HCT116 (cell line): Measurements from ENCODE around the gene ZSWIM3. TPM values are rescaled to one million over a fixed set of nuclear protein-coding genes. Genes with fewer than 3 reads are reported as not detected.

Source experiments
- ATAC-seq: fragments of 200-7000 bp; cut with Tn5 transposase; 2 replicates; pipeline ENCODE4 v1.9.1; 2020; ENCODE audit warnings: mild to moderate bottlenecking, moderate library complexity
- BruUV-seq: library from RNA; stranded (reverse); fragments of 400-500 nt; replicated peaks from 2 replicates; lab custom pipeline; 2021; lab: Mats Ljungman, UMichigan
- CTCF ChIA-PET: fragments of 300-600 bp; sonication (Branson Sonifier 250); formaldehyde crosslinking; loops from one replicate; lab custom pipeline; 2021; ENCODE audit warnings: antibody characterized with exemption; lab: Charles Lee
- POLR2A ChIA-PET: fragments of 300-600, 350-600 bp; sonication (Branson Sonifier 250); formaldehyde crosslinking; loops from one replicate; lab custom pipeline; 2021; ENCODE audit warnings: antibody characterized with exemption; lab: Charles Lee
- RAD21 ChIA-PET, 2 experiments: fragments of 300-600 bp; sonication (Branson Sonifier 250); formaldehyde crosslinking; loops; one replicate each; lab custom pipeline; 2023; ENCODE audit warnings: low total read pairs in 2 of 2; ENCODE audit not compliant: uncharacterized antibody in 2 of 2, unreplicated experiment in 2 of 2, low non-redundant PET in 1 of 2; lab: Charles Lee
- DNase-seq: peaks from one replicate; pipeline ENCODE4 v3.0.0-alpha.2; 2010; ENCODE audit warnings: low read depth, low spot score
- H2AFZ ChIP-seq: fragments of 200-600 bp; shearing (Covaris generic), sonication (generic); 2 replicates; pipeline ENCODE4 v1.6.1; 2017; ENCODE audit warnings: low read depth, mixed run types, mixed read lengths, antibody characterized with exemption, low read length; ENCODE audit not compliant: poor library complexity, severe bottlenecking
- H3K27ac ChIP-seq: 2 replicates; pipeline ENCODE4 v1.5.1; 2012; ENCODE audit warnings: low read depth, low read length
- H3K27me3 ChIP-seq: fragments of 200-600 bp; sonication (generic); 2 replicates; pipeline ENCODE4 v1.6.1; 2016; ENCODE audit warnings: mixed run types, low read length, mixed read lengths; ENCODE audit not compliant: insufficient read depth
- H3K36me3 ChIP-seq, 2 experiments: fragments of 200-500 bp in 1 of 2; fragments of 200-600 bp in 1 of 2; sonication (Bioruptor generic) in 1 of 2; sonication (generic) in 1 of 2; 2 replicates each; pipeline versions ENCODE4 v1.5.1 to v1.6.1; 2014 to 2016; ENCODE audit warnings: low read length in 2 of 2, inconsistent platforms in 1 of 2, mixed read lengths in 1 of 2, mixed run types in 1 of 2; ENCODE audit not compliant: insufficient read depth in 2 of 2, control insufficient read depth in 1 of 2
- H3K4me1 ChIP-seq, 2 experiments: fragments of 200-600 bp in 1 of 2; sonication (generic) in 1 of 2; 2 replicates each; pipeline versions ENCODE4 v1.5.1 to v1.6.1; 2012 to 2017; ENCODE audit warnings: low read length in 2 of 2, inconsistent platforms in 1 of 2, mild to moderate bottlenecking in 1 of 2, mixed read lengths in 1 of 2, mixed run types in 1 of 2, moderate library complexity in 1 of 2; ENCODE audit not compliant: insufficient read depth in 2 of 2, control insufficient read depth in 1 of 2
- H3K4me2 ChIP-seq: fragments of 200-600 bp; sonication (generic); 2 replicates; pipeline ENCODE4 v1.6.1; 2017; ENCODE audit warnings: mixed run types, low read length, mixed read lengths
- H3K4me3 ChIP-seq, 2 experiments: fragments of 200-600 bp in 1 of 2; sonication (generic) in 1 of 2; replicated peaks in 1 of 2; 2 replicates each; pipeline ENCODE4 v1.5.1; 2011 to 2016; ENCODE audit warnings: low read length in 2 of 2, control low read depth in 1 of 2, low read depth in 1 of 2, mild to moderate bottlenecking in 1 of 2, mixed read lengths in 1 of 2, mixed run types in 1 of 2
- H3K79me2 ChIP-seq: fragments of 200-600 bp; sonication (generic); 2 replicates; pipeline ENCODE4 v1.6.1; 2017; ENCODE audit warnings: mild to moderate bottlenecking, mixed run types, low read length, moderate library complexity, mixed read lengths; ENCODE audit not compliant: insufficient read depth
- H3K9ac ChIP-seq: fragments of 200-600 bp; sonication (generic); 2 replicates; pipeline ENCODE4 v1.6.1; 2016; ENCODE audit warnings: low read length, mixed read lengths
- H3K9me2 ChIP-seq: fragments of 200-600 bp; sonication (generic), shearing (Covaris generic); 2 replicates; pipeline ENCODE4 v1.6.1; 2017; ENCODE audit warnings: mixed run types, mild to moderate bottlenecking, moderate library complexity; ENCODE audit not compliant: insufficient read depth
- H3K9me3 ChIP-seq, 2 experiments: fragments of 200-500 bp in 1 of 2; fragments of 200-600 bp in 1 of 2; sonication (Bioruptor generic) in 1 of 2; sonication (generic) in 1 of 2; 2 replicates each; pipeline ENCODE4 v1.6.1; 2014 to 2017; ENCODE audit warnings: low read length in 2 of 2, mixed read lengths in 2 of 2, inconsistent platforms in 1 of 2, low read depth in 1 of 2, mild to moderate bottlenecking in 1 of 2, mixed run types in 1 of 2, moderate library complexity in 1 of 2; ENCODE audit not compliant: control insufficient read depth in 1 of 2, insufficient read depth in 1 of 2
- H4K20me1 ChIP-seq: fragments of 200-600 bp; sonication (generic), shearing (Covaris generic); 2 replicates; pipeline ENCODE4 v1.6.1; 2017; ENCODE audit warnings: mixed run types, mild to moderate bottlenecking, moderate library complexity; ENCODE audit not compliant: insufficient read depth
- CBX3 ChIP-seq: IDR thresholded peaks from 2 replicates; pipeline ENCODE4 v1.6.1; 2012; ENCODE audit warnings: low read depth
- EGR1 ChIP-seq: IDR thresholded peaks from 2 replicates; pipeline ENCODE4 v1.6.1; 2012; ENCODE audit warnings: low read depth
- ELF1 ChIP-seq: IDR thresholded peaks from 2 replicates; pipeline ENCODE4 v1.6.1; 2012; ENCODE audit warnings: low read depth, borderline replicate concordance
- EZH2 ChIP-seq: fragments of 200-600 bp; sonication (generic); IDR thresholded peaks from 2 replicates; pipeline ENCODE4 v1.6.1; 2017; ENCODE audit warnings: antibody characterized with exemption, mixed run types
- JUND ChIP-seq: IDR thresholded peaks from 2 replicates; pipeline ENCODE4 v1.6.1; 2012
- POLR2A ChIP-seq: IDR thresholded peaks from 2 replicates; pipeline ENCODE4 v1.7.0; 2011; ENCODE audit warnings: borderline replicate concordance; ENCODE audit not compliant: insufficient read depth, insufficient read length; ENCODE audit errors: extremely low read depth
- POLR2AphosphoS5 ChIP-seq: IDR thresholded peaks from 2 replicates; pipeline ENCODE4 v1.6.1; 2011; ENCODE audit warnings: mild to moderate bottlenecking, low read depth, low read length, moderate library complexity
- REST ChIP-seq: IDR thresholded peaks from 2 replicates; pipeline ENCODE4 v1.6.1; 2012; ENCODE audit warnings: low read depth
- ZFX ChIP-seq: fragments of 450-650 bp; IDR thresholded peaks from 2 replicates; pipeline ENCODE4 v1.6.1; 2017
- intact Hi-C: fragments of 100-400 bp; cut with micrococcal nuclease; formaldehyde crosslinking; loops from 2 replicates; pipeline ENCODE4 v1.10.0; 2022
- total RNA-seq: library from RNA; stranded (reverse); gene quantifications from one replicate; pipeline ENCODE4 v1.2.1, GENCODE V29; 2021; ENCODE audit not compliant: unreplicated experiment

Gene ZSWIM3
- total RNA-seq, 1 experiment from 2014 or later: 1.8 TPM

- peaks cover 16 to 36% of the 10 kb centered on the region in 2 experiments; a peak in 3 of 4 replicates for H3K4me1 ChIP-seq
- intact Hi-C loops: no loop called here
- POLR2A ChIA-PET: interaction anchor here (1.3 kb wide), 1 partner anchor 9 kb away, joined by 4 read pairs; the partner anchor contains the start of gene TNNC2
- H3K79me2 ChIP-seq: peaks cover 33% of the 10 kb centered on the region
- CTCF ChIA-PET: interaction anchor here (0.9 kb wide), 1 partner anchor 152 kb away, joined by 5 read pairs; no protein-coding TSS in a partner anchor
- no peaks in the 10 kb centered on the region for H4K20me1 ChIP-seq
- H3K9me3 ChIP-seq: no peaks in the 10 kb centered on the region
- no peak overlapping the region for H2AFZ ChIP-seq
- H3K9ac ChIP-seq: no peak overlapping the region
- H3K4me3 ChIP-seq: no peak overlapping the region
- peaks cover 16 to 41% of the 10 kb centered on the region in 2 experiments for H3K36me3 ChIP-seq
- peak overlapping the region; percentile 16; the same call in 1 of the 2 replicates for H3K4me2 ChIP-seq
- TF ChIP-seq ZFX (no peak), EGR1 (no peak), ELF1 (no peak), JUND (no peak; the same call in 1 of the 2 replicates), POLR2AphosphoS5 (peak; percentile 53), POLR2A (peak; percentile 16), EZH2 (no peak), REST (no peak), CBX3 (no peak)
- TF ChIP-seq, all 23 proteins: peak for 2
- ATAC-seq (no peak), DNase-seq (no peak)
- RAD21 ChIA-PET: no interaction called here
- peak overlapping the region; percentile 28; the same call in 1 of the 2 replicates for H3K27ac ChIP-seq
- BruUV-seq: no TSS peak
- no peaks in the 10 kb centered on the region for H3K9me2 ChIP-seq
- no peaks in the 10 kb centered on the region for H3K27me3 ChIP-seq
Measured at GRCh38 chr20:45817376-45818194, 39.8 kb upstream of the ZSWIM3 start.
